Caki2 (cell line): ENCODE results near the gene AOC3. TPM values are rescaled to one million over a fixed set of nuclear protein-coding genes. Genes with fewer than 3 reads are reported as not detected.
A peak's percentile ranks its signal among the peaks of the same experiment; 100 is the strongest.
"Not testable (repeated sequence)": the region's sequence is repeated elsewhere in the genome, so short reads cannot be mapped to it uniquely, and the experiment has no call there.

Source experiments
- DNase-seq: peaks from one replicate; pipeline ENCODE4 v3.0.0-alpha.2; 2015; ENCODE audit warnings: low read depth
- in situ Hi-C: cut with HindIII; loops from 2 replicates; pipeline ENCODE4 v1.10.0; 2016; ENCODE audit warnings: low sequenced_read_pairs, low pct_unique_long_range_greater_than_20kb, mixed read lengths
- total RNA-seq: library from RNA; depleted of rRNA; stranded (reverse); fragments of >200 nt; shearing (Covaris generic); gene quantifications from 2 replicates; pipeline ENCODE4 v1.2.3, GENCODE V29; 2014; ENCODE audit warnings: low replicate concordance

AOC3 gene
- total RNA-seq, 1 experiment from 2014 or later, result 0.17 TPM

DNA sequence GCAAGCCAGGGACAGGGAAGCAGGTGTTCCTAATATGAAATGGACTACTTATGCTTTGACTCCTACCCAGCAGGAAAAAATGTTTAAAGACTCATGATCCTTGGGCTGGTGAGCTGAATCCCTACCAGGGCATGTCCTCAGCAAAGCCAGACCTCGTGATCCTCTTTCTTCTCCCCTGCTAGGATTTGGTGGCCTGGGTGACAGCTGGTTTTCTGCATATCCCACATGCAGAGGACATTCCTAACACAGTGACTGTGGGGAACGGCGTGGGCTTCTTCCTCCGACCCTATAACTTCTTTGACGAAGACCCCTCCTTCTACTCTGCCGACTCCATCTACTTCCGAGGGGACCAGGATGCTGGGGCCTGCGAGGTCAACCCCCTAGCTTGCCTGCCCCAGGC is 5.1 kb downstream of the AOC3 start:
- DNase-seq, in situ Hi-C loops: not testable (repeated sequence)

DNA sequence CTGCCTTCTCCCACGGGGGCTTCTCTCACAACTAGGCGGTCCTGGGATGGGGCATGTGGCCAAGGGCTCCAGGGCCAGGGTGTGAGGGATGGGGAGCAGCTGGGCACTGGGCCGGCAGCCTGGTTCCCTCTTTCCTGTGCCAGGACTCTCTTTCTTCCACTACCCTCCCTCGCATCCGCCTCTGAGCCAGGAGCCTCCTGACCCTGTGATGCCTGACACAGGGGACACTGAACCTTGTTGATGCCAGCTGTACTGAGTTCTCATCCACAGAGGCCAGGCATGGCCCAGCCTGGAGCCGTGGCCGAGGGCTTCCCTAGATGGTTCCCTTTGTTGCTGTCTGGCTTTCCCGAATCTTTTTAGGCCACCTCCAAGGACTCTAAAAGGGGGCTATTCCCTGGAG is 5.5 kb downstream of the AOC3 start:
- DNase-seq, in situ Hi-C loops: not testable (repeated sequence)

- DNase-seq, result no peak
- in situ Hi-C loops, result no loop called here
Measured at GRCh38 chr17:42857389-42857788, 6.4 kb downstream of the AOC3 start.

DNA sequence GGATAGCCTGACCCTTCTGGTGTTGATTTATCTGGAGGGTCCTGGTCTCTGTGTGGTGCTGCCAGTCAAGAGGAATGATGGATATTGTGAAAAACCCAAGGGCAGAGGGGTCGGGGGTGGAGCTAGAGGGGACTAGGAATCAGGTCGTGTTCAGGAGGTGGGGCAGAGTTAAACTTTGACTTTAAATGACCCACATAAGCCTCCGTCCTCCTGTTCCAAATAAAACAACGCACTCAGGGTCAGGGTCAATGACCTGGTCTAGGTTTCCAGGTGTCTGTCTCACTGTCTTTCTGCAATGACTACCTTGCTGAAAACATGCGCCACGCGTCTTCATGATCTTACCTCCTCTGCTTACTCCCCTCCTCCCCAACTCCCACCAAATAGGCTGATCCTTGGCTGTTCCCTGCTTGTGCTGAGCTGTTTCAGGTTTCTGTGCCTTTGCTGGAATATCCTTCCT is 14.7 kb downstream of the AOC3 start:
- in situ Hi-C loops, result no loop called here
- DNase-seq, result peak; percentile 40

DNA sequence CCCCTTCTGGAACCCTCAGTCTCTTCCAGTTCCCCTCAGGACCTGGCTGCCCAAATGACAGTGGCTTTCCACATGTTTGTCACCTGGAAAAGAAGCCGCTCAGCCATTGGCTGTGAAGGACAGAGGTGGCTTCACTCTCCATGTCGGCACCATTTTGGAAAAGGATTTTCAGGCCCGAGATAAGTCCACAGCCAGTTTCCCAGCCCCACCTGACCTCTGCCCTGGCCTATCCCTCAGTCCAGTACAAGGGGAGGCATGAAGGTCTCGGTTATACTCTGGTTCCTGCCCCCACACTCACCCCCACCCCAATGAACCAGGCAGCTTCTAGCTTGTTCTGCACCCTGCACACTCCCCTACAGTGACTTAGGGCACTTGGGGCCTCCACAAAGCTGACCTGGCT is 15.2 kb downstream of the AOC3 start:
- in situ Hi-C loops, result no loop called here
- DNase-seq, result no peak

DNA sequence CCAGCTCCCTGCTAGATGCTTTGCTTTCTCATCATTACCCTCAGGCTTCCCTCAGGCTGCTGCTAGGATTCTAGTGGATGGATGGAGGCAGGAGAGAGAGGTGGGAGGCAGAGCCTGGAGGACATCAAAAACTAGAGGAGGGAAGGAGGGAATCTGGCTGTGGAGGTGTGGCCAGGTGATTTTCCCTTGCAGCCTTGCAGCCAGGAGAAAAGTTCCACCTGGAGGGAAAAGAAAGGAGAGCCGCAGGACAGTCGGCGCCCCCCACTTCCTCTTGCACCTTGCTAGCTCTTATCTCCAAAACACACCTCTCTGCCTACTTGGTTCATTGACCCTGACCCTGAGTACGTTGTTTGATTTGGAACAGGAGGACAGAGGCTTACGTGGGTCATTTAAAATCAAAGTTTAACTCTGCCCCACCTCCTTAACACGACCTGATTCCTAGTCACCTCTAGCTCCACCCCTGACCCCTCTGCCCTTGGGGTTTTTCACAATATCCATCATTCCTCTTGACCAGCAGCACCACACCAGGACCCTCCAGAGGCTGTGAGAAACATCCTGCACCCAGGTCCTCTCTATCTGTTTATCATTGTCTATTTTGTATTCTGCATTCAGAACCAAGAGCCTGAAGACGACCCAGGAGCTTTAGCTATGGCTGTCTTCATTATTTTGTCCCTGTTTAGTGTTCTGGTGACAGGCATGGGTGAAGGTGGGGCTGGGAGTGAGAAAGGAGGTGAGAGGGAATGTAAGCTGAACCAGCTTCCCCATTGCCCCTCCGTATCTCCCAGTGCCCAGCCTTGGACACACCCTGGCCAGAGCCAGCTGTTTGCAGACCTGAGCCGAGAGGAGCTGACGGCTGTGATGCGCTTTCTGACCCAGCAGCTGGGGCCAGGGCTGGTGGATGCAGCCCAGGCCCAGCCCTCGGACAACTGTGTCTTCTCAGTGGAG is 15.9 kb downstream of the AOC3 start:
- in situ Hi-C loops, result no loop called here
- DNase-seq, result no peak

DNA sequence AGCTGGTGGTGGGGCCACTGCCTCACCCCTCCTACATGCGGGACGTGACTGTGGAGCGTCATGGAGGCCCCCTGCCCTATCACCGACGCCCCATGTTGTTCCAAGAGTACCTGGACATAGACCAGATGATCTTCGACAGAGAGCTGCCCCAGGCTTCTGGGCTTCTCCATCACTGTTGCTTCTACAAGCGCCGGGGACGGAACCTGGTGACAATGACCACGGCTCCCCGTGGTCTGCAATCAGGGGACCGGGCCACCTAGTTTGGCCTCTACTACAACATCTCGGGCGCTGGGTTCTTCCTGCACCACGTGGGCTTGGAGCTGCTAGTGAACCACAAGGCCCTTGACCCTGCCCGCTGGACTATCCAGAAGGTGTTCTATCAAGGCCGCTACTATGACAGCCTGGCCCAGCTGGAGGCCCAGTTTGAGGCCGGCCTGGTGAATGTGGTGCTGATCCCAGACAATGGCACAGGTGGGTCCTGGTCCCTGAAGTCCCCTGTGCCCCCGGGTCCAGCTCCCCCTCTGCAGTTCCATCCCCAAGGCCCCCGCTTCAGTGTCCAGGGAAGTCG is 16.8 kb downstream of the AOC3 start:
- in situ Hi-C loops, DNase-seq: not testable (repeated sequence)

GRCh38 chr17:42868338-42868737 is 17.3 kb downstream of the AOC3 start:
- no peak for DNase-seq
- in situ Hi-C loops, result no loop called here

GRCh38 chr17:42871647-42872046 is 20.6 kb downstream of the AOC3 start:
- in situ Hi-C loops, result no loop called here
- DNase-seq, result no peak

DNA sequence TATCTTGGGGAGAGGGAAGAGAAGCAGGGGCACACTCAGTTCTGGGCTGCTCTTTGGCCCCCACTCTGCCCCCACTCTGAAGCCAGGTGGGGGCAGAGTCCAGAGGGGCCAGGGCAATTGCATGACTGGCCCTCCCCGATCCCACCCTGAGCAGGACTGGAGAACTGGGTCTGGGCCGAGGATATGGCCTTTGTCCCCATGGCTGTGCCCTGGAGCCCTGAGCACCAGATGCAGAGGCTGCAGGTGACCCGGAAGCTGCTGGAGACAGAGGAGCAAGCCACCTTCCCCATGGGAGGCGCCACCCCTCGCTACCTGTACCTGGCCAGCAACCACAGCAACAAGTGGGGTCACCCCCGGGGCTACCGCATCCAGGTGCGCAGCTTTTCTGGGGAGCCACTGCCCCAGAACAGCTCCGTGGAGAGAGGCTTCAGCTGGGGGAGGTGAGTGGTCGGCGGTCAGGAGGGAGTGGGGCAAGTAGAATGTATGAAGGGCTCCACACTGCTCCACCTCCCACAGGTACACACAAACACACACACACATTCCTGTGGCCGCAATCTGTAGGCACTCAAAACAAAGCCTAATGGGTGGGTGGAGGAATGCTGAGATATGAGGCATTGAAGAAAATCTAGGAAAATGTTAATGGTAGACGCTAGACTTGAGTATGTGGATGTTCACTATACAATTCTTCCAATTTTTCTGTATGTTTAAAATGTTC is 21.4 kb downstream of the AOC3 start:
- in situ Hi-C loops, result no loop called here
- no peak for DNase-seq

DNA sequence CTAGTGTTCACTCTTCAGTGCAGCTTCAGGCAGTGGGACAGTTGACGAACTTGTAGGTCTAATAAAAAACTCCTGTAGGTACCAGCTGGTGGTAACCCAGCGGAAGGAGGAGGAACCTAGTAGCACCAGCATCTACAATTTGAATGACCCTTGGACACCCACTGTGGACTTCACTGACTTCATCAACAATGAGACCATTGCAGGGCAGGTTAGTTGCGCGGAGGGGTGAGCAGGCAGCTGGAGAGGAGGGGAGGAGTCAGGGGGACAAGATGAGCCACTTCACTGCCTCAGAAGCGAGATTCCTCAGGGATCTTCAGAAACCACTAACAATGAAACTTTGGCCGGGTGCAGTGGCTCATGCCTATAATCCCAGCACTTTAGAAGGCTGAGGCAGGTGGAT is 22.3 kb downstream of the AOC3 start:
- DNase-seq, result no peak
- in situ Hi-C loops, result no loop called here

DNA sequence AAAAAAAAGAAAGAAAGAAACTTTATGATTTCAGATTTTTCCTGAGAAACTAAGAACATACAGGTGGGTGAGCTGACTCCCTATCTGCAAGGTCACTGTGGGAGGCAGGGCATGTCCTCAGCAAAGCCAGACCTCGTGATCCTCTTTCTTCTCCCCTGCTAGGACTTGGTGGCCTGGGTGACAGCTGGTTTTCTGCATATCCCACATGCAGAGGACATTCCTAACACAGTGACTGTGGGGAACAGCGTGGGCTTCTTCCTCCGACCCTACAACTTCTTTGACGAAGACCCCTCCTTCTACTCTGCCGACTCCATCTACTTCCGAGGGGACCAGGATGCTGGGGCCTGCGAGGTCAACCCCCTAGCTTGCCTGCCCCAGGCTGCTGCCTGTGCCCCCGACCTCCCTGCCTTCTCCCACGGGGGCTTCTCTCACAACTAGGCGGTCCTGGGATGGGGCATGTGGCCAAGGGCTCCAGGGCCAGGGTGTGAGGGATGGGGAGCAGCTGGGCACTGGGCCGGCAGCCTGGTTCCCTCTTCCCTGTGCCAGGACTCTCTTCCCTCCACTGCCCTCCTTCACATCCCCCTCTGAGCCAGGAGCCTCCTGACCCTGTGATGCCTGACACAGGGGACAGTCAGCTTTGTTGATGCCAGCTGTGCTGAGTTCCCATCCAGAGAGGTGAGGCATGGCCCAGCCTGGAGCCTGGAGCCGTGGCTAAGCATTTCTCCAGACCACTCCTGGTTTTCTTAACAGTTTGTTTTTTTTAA is 23.1 kb downstream of the AOC3 start:
- DNase-seq, in situ Hi-C loops: not testable (repeated sequence)

DNA sequence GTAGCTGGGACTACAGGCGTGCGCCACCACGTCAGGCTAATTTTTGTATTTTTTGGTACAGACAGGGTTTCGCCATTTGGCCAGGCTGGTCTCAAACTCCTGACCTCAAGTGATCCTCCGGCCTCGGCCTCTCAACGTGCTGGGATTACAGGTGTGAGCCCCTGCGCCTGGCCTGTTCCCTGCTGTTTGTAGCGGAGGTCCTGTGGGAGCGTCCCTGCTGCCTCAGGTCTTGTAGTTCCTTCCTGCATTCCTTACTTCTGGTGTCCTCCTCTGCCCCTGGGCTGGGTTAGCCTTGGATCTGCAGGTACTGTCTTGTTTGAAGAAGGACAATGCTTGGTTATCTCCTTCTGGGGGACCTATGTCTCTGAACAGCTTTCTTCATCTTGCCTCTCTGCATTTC is 26.0 kb downstream of the AOC3 start:
- in situ Hi-C loops, result no loop called here
- no peak for DNase-seq

DNA sequence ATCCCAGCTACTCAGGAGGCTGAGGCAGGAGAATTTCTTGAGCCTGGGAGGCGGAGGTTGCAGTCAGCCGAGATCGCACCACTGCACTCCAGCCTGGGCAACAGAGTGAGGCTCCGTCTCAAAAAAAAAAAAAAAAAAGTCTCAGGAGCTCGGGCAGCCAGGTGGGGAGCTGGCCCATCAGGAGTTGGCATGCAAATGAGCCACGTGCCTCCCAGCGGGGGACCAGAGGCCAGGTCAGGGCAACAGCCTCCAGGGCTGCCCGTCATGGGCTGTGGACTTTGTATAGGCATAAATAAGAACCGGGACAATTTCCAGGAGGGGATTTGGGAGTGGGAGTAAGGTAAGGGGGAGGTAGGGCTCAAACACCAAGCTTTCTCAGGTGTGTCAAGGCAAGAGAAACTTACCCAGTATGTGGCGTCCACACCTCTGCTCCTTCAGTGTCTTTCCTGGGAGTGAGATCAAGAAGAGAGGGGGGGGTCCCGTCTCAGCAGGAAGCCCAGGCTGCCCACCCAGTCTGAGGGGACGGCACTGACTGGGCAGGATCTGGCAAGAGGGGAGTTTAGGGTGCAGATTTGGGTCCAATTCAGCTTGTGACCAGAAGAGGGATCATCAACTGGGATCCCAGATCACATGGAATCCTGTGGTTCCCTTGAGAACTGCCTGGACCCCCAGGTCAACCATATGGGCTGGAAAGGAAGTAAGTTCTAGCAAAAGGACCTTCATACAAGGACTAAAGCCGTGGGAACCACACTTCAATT is 27.3 kb downstream of the AOC3 start:
- in situ Hi-C loops, result no loop called here
- DNase-seq, result no peak

DNA sequence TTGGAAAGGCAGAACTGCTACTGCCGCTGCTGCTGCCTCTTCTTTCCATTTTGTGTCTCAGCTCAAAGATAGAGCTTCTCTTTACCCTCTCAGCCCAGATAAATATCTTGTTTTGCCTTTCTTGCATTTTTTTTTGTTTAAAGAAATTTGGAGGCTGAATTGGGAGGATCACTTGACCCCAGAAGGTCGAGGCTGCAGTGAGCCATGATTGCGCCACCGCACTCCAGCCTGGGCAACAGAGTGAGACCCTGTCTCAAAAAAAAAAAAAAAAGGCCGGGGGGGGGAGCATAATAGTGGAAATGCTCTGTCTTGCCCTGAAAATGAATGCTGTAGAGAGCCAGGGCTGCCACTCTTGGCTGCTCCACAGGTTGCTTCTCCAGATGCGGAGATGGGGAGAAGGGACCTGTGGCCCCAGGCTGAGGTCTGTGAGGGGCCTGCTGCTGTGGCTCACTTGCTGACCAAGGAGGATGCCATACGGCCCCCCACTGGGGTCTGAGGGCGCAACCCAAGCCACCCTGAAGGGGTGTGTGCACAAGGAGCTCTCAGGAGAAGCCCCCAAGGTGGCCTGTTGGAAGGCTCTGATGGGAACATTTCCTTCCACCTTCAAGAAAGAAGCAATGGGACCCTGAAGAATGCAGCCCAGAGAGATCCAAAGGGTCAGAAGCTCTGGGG is 28.1 kb downstream of the AOC3 start:
- no peak for DNase-seq
- in situ Hi-C loops, result no loop called here

- in situ Hi-C loops, result no loop called here
- no peak for DNase-seq
Measured at GRCh38 chr17:42879596-42879985, 28.6 kb downstream of the AOC3 start.

DNA sequence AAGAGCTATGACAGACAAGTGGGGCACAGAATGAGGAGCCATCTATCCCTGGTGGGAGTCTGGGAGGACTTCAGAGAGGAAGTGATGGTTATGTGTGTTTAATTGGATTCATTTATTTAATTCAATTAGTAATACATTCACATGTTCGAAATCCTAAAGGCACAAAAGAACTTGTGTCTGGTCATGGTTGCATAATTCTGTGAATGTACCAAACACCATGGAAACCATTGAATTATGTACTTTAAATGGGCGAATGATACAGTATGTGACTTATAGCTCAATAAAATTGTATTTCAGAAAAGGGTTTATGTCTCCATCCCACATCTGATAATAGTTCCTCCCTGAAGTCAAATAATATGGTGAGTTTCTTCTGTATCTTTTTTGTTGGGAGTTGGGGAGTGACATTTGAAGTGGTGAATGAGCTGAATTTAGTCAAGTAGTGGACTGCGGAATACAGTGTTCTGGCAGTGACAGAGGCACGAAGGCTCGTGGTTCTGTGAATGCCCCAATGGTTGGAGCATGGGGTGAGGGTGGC is 29.8 kb downstream of the AOC3 start:
- no peak for DNase-seq
- in situ Hi-C loops, result no loop called here
